Activated B cell treated with CpG ODN at 0.5 μM for 24 hours (primary cell): ENCODE measurements around the gene MMUT. TPM values are rescaled to one million over a fixed set of nuclear protein-coding genes. Genes with fewer than 3 reads are reported as not detected.

Experiments
- ATAC-seq: fragments of 200-7000 bp; cut with Tn5 transposase; one replicate; pipeline ENCODE4 v1.10.0; 2021; ENCODE audit warnings: low read depth, mild to moderate bottlenecking, moderate library complexity
- CTCF ChIA-PET: fragments of 350-600 bp; sonication (Branson Sonifier 250); formaldehyde crosslinking; loops from one replicate; lab custom pipeline; 2021; ENCODE audit warnings: antibody characterized with exemption; lab: Charles Lee
- POLR2A ChIA-PET: fragments of 350-600 bp; sonication (Branson Sonifier 250); formaldehyde crosslinking; loops from one replicate; lab custom pipeline; 2021; ENCODE audit warnings: antibody characterized with exemption; lab: Charles Lee
- DNase-seq: peaks from one replicate; pipeline ENCODE4 v3.0.0; 2022
- H3K27ac Mint-ChIP-seq: one replicate; pipeline ENCODE4 v1.8.0; 2020; ENCODE audit warnings: mixed read lengths
- H3K27me3 Mint-ChIP-seq: one replicate; pipeline ENCODE4 v1.8.0; 2021; ENCODE audit warnings: mixed read lengths
- H3K36me3 Mint-ChIP-seq: one replicate; pipeline ENCODE4 v1.8.0; 2021; ENCODE audit warnings: low read depth, mixed read lengths
- H3K4me1 Mint-ChIP-seq: one replicate; pipeline ENCODE4 v1.8.0; 2021; ENCODE audit warnings: mixed read lengths
- H3K4me3 Mint-ChIP-seq: one replicate; pipeline ENCODE4 v1.8.0; 2020; ENCODE audit warnings: mild to moderate bottlenecking, mixed read lengths
- H3K9me3 Mint-ChIP-seq: one replicate; pipeline ENCODE4 v1.8.0; 2020; ENCODE audit warnings: mixed read lengths
- CTCF ChIP-seq: fragments of 200-600 bp; IDR thresholded peaks from one replicate; pipeline ENCODE4 v1.8.0; 2022; ENCODE audit warnings: antibody characterized with exemption, mild to moderate bottlenecking
- intact Hi-C: fragments of 100-400 bp; cut with micrococcal nuclease; formaldehyde crosslinking; loops from one replicate; pipeline ENCODE4 v1.15.1; 2024
- total RNA-seq: library from RNA; stranded (reverse); gene quantifications from 2 replicates; pipeline ENCODE4 v1.2.3, GENCODE V29; 2022

The MMUT gene
- 9.3 and 11.0 TPM in 2 replicates for total RNA-seq

- Mint-ChIP-seq H3K27me3 (no peaks in the 10 kb centered on the region), H3K4me3 (peak within 1 kb of the TSS; percentile 99), H3K27ac (peak within 1 kb of the TSS; percentile 94), H3K9me3 (no peaks in the 10 kb centered on the region), H3K4me1 (peaks cover 64% of the 10 kb centered on the region), H3K36me3 (peaks cover 17% of the 10 kb centered on the region)
- no peak for TF ChIP-seq CTCF
- ATAC-seq (peak; percentile 99), DNase-seq (peak; percentile 78)
- ChIA-PET CTCF (no interaction called here), POLR2A (no interaction called here)
- intact Hi-C loops = no loop called here
Observed at GRCh38 chr6:49462927-49463611, at the start of gene MMUT, which contains the start of gene CENPQ. TSS of gene MMUT (minus strand) at chr6:49463253. CDS start at chr6:49459466, 3,787 bp downstream. TSS of gene CENPQ (plus strand) at chr6:49463370. CDS start at chr6:49470177, 6,807 bp downstream.

GRCh38 chr6:49509342-49509741 is 46.3 kb upstream of the MMUT start:
- POLR2A ChIA-PET = no interaction called here
- TF ChIP-seq CTCF = no peak
- no peaks in the 10 kb centered on the region for H3K36me3 Mint-ChIP-seq
- ATAC-seq = no peak
- H3K4me1 Mint-ChIP-seq = no peaks in the 10 kb centered on the region
- peaks cover 8% of the 10 kb centered on the region for H3K27me3 Mint-ChIP-seq
- DNase-seq = no peak
- no peaks in the 10 kb centered on the region for H3K9me3 Mint-ChIP-seq
- CTCF ChIA-PET = interaction anchor here (1.4 kb wide), 1 partner anchor 23 kb away, joined by 4 read pairs; no protein-coding TSS in a partner anchor
- intact Hi-C loops = no loop called here
- H3K4me3 Mint-ChIP-seq = no peak overlapping the region
- H3K27ac Mint-ChIP-seq = no peak overlapping the region

- no peak overlapping the region for H3K4me3 Mint-ChIP-seq
- ChIA-PET CTCF (no interaction called here), POLR2A (no interaction called here)
- no peak overlapping the region for H3K27ac Mint-ChIP-seq
- H3K36me3 Mint-ChIP-seq = no peaks in the 10 kb centered on the region
- intact Hi-C loops = no loop called here
- no peaks in the 10 kb centered on the region for H3K9me3 Mint-ChIP-seq
- DNase-seq = no peak
- no peak for TF ChIP-seq CTCF
- no peaks in the 10 kb centered on the region for H3K4me1 Mint-ChIP-seq
- no peak for ATAC-seq
- H3K27me3 Mint-ChIP-seq = peaks cover 7% of the 10 kb centered on the region
Observed at GRCh38 chr6:49506569-49507111, 43.6 kb upstream of the MMUT start.

GRCh38 chr6:49504666-49505065 is 41.6 kb upstream of the MMUT start:
- Mint-ChIP-seq H3K36me3 (no peaks in the 10 kb centered on the region), H3K27me3 (peaks cover 3% of the 10 kb centered on the region), H3K4me3 (no peak overlapping the region), H3K4me1 (no peaks in the 10 kb centered on the region), H3K9me3 (no peaks in the 10 kb centered on the region), H3K27ac (no peak overlapping the region)
- ATAC-seq (no peak), DNase-seq (no peak)
- intact Hi-C loops = no loop called here
- POLR2A ChIA-PET = no interaction called here
- CTCF ChIA-PET = no interaction called here
- TF ChIP-seq CTCF = no peak

- peaks cover 6% of the 10 kb centered on the region for H3K36me3 Mint-ChIP-seq
- CTCF ChIA-PET = no interaction called here
- ATAC-seq (no peak), DNase-seq (no peak)
- POLR2A ChIA-PET = no interaction called here
- intact Hi-C loops = no loop called here
- TF ChIP-seq CTCF = no peak
- H3K4me3 Mint-ChIP-seq = no peak within 1 kb of the TSS
- peaks cover 3% of the 10 kb centered on the region for H3K27me3 Mint-ChIP-seq
- no peaks in the 10 kb centered on the region for H3K9me3 Mint-ChIP-seq
- H3K4me1 Mint-ChIP-seq = no peaks in the 10 kb centered on the region
- no peak within 1 kb of the TSS for H3K27ac Mint-ChIP-seq
Observed at GRCh38 chr6:49499623-49500022, 36.6 kb upstream of the MMUT start, which contains the start of gene GLYATL3. TSS of gene GLYATL3 (plus strand) at chr6:49499923. CDS start at chr6:49511991, 12,068 bp downstream.
